Left ventricle myocardium superior (tissue), 1 donor: ENCODE data around the gene ADAMTS3. TPM values are rescaled to one million over a fixed set of nuclear protein-coding genes. Genes with fewer than 3 reads are reported as not detected.
A peak's percentile ranks its signal among the peaks of the same experiment; 100 is the strongest.

Source experiments
- ATAC-seq: fragments of 200-7000 bp; cut with Tn5 transposase; one replicate; pipeline ENCODE4 v1.9.1; 2020; ENCODE audit warnings: mild to moderate bottlenecking, moderate library complexity
- DNase-seq: peaks from one replicate; pipeline ENCODE4 v3.0.0-alpha.2; 2020
- intact Hi-C: fragments of 100-400 bp; cut with micrococcal nuclease; formaldehyde crosslinking; loops from one replicate; pipeline ENCODE4 v1.11.0; 2022
- long read RNA-seq: library from polyadenylated mRNA; unstranded; transcript quantifications from one replicate; pipeline ENCODE4 v2.0.0, GENCODE V29; 2021
- total RNA-seq: library from RNA; stranded (reverse); fragmentation: NEBNext Ultra II Directional; extraction: Animal tissue kit (Norgen Biotek cat#: 25700); gene quantifications from one replicate; pipeline ENCODE4 v1.2.1, GENCODE V29; 2021
- donor health status: DM: no; HTN: yes; CAD: no; lungs with severe emphysema.

Gene ADAMTS3
- total RNA-seq, result 0.42 TPM
- long read RNA-seq, partial matches to known transcripts, result 1 of 1 reads
- long read RNA-seq, other reads (novel, unspliced or antisense), result 0 of 1 reads

DNA sequence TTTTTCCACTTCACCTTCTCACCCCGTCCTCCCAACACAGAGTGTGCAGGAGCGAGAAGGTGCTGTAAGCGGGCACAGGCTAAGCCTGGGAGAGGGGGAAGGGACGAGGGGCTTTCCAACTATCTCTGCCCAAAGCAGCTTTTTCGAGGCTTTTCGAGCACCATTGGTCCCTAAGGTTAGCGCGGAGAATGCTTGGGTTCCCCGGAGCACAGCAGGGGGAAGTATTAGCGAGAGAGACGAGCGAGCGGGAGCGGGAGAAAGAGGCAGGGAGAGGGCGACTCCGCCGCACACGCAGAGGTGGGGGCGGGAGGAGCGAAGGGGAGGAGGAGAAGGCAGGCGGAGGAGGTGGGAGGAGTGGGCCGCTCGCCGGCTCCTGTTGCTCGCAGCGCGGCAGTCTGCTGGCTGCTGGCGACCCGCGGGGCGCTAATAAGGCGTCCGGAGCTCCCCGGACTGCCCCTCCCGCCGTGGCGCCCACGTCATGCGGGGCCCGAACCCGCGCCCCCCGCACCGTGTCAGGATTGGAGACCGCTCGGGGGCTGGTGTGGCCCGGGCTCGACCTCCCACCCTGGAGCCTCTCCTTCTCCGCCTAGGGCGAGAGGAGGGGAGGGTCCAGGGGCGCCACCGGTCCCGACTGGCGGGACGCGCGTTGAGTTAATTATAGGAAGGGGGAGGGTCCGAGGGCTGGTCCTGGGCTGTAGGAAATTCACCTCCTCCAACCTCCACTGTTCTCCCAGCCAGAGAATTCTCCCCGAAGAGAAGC, at the start of gene ADAMTS3:
TSS of gene ADAMTS3 (minus strand) at position 263 of the 760 bp plus-strand sequence. CDS start 459 bp downstream, outside the sequence.
- peak; percentile 95 for ATAC-seq
- intact Hi-C loops, result no loop called here
- peak; percentile 77 for DNase-seq

DNA sequence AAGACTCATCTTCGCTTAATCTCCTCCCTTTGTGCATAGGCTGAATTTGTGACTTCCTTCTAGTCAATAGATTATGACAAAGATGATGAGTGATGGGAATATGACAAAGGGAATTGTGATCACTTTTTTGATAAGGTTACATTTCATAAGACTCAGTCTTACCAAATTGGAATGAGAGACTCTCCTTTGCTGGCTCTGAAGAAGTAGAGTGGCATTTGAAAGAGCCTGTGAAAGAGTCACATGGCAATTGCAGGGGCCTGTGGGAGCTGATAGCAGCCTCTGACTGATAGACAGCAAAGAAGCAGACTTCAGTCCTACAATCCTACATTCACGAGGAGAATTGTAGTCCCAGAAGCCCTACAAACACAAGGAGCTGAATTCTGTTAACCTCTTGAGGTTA, 44.9 kb upstream of the ADAMTS3 start:
- ATAC-seq (no peak), DNase-seq (no peak)
- intact Hi-C loops, result no loop called here

DNA sequence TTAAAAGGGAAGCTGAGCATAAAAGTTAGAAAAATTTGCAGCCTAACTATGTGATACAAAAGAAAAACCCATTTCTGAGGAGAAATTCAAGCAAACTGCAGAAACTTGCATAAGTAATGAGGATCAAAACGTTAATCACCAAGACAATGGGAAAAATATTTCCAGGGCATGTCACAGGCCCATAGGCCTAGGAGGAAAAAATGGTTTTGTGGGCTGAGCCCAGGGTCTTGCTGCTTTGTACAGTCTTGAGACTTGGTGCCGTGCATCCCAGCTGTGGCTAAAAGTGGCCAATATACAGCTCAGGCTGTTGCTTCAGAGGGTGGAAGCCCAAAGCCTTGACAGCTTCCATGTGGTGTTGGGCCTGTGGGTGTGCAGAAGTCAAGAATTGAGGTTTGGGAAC, 37.7 kb upstream of the ADAMTS3 start:
- intact Hi-C loops, result no loop called here
- DNase-seq (no peak), ATAC-seq (no peak)

DNA sequence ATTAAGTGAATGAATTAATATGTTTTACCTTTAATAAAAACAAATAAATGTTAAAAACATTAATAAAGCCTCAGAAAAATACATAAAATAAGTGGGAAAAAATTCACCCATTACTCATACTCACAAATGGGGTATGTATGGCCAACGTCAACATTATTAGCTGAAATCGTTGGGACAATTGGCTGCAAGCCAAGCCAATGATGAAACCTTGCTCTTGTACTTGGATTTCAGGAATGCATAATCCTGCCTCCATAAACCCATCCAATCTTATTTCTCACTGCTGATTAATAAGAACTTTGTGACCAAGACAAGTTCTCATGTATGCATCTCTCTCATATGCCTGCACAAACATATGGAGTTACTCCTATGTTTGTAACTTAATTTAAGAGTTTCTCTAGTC, 35.3 kb upstream of the ADAMTS3 start:
- no peak for DNase-seq
- intact Hi-C loops, result no loop called here

DNA sequence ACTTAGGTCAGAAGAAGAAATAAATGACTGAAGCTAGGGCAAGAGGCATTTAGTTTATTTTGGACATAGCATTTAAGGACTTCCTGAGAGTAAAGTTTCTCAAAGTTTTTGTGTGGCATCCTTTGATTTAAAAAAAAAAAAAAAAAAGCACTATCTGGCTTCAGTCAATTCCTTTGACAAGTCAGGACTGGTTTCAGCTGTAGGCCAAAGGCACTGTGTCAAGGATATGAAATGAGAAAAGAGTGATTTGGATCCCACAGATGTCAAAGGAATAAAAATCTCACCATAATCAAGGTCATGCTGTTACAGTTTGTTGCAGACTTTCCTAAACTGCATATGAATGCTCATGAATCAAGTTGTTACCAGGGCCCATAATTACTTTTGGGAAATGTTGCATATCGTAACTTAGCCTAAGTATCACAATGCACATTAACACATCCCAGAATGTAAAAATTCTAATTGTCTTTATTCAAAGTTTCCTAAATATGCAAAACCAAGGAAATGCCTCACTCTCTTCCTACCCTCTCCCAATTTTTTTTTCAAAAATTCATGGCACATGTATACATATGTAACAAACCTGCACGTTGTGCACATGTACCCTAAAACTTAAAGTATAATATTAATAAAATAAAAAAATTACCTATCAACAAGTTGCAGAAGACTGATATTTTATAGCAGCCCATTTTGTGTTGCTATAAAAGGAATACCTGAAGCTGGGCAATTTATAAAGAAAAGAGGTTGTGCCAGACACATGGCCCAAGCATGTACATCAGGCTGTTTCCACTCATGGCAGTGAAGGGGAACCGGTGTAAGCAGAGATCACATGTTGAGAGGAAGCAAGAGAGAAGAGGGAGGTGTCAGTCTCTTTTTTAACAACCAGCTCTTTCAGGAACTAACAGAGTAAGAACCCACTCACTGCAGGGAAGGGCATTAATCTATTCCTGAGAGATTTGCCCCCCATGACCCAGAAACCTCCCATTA, 33.7 kb upstream of the ADAMTS3 start:
- intact Hi-C loops, result no loop called here
- ATAC-seq (no peak), DNase-seq (no peak)

More for the DNA sequence above, 35.3 kb upstream of the ADAMTS3 start:
- no peak for ATAC-seq

DNA sequence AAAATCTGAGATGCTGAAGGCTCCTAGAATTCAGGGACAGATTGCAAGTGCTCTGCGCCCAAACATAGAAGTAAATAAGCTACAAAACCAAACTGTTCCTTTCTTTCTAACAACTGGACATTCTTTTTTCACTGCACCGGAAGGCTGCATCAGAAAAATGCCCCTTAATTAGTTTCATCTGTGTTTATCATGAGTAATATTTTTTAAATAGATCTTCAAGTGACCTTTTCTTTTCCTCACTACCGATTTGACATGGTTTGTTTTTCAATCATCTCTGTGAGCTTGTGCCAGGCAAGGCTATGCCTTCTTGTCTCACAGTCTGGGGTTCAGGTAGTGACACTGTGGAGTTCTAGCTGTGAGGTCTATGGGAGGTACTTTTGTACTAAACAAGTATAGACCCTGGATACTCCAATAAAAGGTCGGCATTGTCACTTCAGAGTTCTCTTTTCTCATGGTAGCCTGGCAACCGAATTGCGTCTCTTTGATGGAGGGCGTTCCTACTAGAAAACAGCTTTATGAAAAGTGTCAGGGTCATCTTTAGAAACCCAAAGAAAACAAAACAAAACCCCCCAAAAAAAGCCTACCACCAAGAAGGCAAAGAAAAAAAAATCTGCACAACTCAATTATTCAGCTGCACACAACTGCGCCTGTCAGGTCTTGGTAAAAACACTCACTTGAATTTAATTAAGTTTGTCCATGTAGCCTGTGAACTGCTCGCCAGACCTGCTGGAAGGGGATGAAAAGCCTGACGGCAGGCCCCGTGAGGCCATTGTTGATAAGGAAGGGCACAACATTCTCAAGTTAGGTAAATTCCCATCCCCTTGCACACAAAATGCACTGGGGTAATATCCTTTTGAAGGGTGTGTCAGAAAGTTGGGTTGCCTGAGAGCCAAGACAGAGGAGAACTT, 22.8 kb upstream of the ADAMTS3 start:
- intact Hi-C loops, result no loop called here
- ATAC-seq (no peak), DNase-seq (no peak)

DNA sequence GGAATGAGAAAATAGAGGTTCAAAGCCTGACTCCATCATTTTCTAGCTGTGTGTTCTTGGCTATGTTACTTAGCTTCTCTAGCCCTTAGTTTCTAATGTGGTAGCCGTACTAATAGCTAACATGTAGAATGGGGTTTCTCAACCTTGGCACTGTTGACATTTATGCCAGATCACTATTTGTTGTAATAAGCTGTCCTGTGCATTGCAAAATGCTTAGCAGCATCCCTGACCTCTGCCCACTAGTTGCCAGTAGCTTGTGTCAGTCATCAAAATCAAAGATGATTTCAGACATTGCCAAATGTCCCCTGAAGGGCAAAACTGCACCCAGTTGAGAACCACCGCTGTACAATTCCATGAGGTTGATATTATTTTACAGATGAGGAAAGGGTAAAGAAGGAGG, 18.3 kb upstream of the ADAMTS3 start:
- intact Hi-C loops, result no loop called here
- ATAC-seq (no peak), DNase-seq (no peak)

DNA sequence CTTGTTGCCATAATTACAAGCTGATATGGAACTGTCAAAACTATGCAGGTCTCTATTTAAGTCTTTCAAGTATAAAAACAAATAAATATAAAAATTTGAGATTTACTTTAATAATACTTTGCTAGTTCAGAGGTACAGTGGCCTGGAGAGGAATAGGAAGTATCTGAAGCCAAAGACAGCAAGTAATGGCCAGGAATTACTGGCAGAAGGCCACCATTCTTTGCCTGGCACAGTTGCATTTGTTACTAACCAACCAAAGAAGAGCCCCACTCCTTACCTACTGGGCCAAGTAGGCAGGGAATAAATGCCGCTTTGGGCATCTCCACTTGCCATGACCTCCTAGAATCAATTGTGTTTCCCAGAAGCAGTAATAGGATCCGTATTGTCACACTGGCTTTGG, 13.8 kb upstream of the ADAMTS3 start:
- ATAC-seq (no peak), DNase-seq (no peak)
- intact Hi-C loops, result no loop called here

DNA sequence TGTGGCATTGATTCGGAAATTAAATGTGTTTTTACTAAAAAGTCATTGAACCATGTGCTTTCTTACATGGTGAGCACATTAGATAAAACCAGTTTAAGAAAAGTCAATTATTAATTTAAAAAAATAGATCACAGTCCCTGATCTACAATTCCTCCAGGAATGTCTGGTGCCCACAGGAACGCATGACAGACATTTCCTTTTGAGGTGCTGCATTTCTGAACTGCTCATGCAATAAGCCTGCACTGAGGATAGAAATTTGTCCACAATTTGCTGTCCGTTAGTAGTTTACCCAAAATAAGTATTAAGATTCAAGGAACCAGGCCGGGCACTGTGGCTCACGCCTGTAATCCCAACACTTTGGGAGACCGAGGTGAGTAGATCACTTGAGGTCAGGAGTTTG, 8.2 kb upstream of the ADAMTS3 start:
- ATAC-seq (no peak), DNase-seq (no peak)
- intact Hi-C loops, result no loop called here

DNA sequence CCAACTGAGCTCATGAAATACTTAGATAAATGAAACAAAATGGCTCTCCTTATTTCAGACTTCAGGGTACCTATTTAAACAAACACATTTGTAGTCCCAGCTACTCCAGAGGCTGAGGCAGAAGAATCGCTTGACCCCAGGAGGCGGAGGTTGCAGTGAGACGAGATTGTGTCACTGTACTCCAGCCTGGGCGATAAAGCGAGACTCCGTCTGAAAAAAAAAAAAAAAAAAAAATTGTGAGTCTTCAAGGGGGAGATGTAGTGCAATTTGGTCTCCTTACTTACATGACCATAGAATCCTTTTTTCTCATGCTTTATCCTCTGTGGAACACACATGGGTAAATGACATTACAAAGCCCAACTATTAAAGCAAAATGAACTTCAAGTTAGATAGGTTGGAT, 2.3 kb upstream of the ADAMTS3 start:
- no peak for DNase-seq
- no peak for ATAC-seq
- intact Hi-C loops, result no loop called here

DNA sequence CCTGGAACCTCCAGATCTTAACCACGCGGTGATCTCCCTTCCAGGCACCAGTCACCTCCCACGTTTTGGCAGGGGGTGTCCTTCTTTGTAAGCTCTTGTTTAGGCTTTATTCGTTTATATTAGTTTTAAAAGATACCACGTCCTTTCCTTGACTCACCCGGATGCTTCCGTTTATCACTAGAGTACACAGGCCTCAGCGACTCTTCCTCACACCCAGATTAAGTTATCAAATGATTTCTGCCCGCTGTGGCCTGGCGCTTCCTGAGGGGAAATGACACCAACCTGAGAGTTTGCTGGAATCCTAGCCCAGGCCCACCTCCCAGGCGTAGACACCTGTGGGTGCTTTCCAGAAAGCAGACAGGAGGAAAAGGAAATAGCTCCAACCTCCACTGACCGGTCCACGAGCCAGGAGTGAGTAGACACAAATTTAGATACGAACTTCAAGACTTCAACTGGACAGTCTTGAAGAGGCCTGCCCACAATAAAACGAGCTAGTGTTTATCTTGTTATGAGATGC, 756 bp upstream of the ADAMTS3 start:
- DNase-seq, result no peak
- ATAC-seq, result no peak
- intact Hi-C loops, result no loop called here

DNA sequence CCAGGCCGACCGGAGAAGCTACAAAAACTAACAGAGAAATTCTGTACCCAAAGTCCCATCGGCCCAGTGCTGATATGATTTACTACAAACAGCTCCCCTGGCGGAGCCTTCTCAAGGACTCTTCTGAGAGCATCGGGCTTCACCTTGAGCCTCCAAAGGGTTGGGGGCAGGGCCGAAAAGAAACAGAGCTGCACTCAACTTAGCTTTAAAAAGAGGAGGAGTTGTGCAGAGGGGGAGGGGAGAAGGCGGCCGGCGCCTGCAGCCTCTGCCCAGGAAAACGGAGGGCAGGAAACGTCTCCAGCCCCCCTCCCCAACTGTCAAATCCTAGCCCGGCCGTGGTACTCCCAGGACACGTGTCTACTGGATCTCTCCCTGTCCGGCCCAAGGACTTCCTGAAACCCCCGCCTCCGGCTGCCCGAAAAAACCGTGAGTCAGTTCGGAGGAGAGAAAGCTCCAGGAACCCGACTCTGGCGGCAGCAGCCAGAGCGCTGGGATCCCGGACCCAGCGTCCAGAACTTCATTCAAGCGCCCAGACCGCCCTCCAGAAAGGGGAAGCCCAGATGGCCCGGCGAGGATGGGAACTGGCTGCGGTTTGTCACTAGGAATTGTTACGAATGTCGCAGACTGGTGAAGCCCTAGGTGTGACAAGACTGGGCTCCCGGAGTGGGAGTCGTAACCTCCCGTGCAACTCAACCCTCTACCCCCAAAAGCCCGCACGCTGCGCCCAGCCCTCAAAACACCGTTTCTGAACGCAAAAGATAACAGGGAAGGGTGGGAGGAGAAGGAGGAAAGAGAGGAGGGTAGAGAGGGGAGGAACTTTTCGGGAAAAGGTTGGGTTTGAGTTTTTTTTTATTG, 973 bp downstream of the ADAMTS3 start:
- ATAC-seq (peak; percentile 76), DNase-seq (peak; percentile 60)
- intact Hi-C loops, result no loop called here

DNA sequence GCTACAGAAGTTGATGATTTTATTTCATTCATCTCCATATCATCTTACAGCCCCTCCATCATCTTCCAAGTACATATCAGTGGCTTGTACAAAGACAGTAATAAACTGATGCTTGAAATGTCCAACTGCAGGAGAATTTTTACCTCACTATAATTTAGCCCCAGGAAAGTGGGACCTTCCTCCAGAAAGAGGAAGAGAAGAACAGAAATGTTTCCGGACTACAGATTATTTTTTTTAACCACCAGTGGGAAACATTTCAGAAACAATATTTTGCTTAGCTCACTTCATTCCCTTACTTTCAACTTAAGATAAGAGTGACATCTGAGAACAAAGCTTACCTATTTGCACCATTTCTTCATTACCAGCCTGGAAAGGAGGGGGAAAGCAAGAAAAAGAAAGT, 2.0 kb downstream of the ADAMTS3 start:
- intact Hi-C loops, result no loop called here
- DNase-seq (no peak), ATAC-seq (no peak)

DNA sequence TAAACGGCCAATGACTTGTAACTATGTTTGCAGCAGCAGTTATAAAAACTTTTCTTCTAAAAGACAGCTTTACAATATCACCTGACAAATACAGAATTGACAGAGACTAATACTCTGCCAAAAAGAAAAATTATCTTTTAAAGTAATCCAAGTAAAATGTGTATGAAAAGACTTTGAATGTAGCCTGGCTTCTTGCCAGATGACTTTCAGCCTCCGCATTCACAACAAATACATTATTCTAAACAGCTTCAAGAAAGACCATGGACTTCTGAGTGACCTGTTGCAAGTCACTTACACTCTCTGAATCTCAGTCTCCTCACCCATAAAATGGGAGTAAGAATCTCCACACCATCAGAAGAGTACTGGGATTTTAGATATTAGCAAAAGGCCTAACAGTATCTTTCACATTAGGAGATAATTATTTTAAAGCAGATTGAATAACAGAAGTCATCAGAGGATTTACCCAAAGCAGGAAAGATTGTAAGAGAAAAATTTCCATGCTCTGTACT, 2.5 kb downstream of the ADAMTS3 start:
- intact Hi-C loops, result no loop called here

DNA sequence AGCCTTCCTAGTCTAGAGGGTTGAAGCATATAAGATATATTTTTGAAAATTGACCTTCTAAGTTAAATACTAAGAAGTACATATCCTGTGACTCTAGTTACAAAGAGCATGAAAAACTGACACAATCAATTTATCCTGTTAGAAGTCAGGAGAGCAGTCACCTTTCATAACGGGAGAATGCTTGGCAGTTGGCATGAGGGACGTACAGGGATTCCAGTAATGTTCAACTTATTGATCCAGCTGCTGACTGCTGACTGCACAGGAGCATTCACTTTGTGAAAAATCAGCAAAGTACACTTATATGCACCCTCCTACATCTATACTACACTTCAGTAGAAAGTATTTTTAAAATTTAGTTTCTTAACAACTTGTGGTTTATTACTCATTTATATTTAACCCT, 4.2 kb downstream of the ADAMTS3 start:
- intact Hi-C loops, result no loop called here
- ATAC-seq (no peak), DNase-seq (no peak)

More for the DNA sequence above, 2.5 kb downstream of the ADAMTS3 start:
- DNase-seq (no peak), ATAC-seq (no peak)

DNA sequence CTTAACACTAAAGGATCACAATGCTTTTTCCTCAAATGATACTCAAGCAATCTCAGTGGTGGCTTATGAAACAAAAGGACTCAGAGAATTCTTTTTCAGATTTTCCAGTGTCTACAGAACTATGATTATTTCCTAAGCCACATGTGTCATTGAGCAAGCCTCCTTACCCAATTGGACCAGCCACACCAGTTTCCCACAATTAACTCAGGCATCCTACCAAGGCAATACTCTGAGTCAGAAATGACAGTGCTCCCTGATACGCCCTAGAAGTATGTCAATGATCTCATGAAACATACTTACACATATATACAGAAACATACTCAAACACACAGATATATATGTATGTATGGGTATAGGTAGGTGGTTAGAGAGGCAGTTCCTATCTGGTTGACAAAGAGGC, 4.8 kb downstream of the ADAMTS3 start:
- no peak for DNase-seq
- ATAC-seq, result no peak
- intact Hi-C loops, result no loop called here

DNA sequence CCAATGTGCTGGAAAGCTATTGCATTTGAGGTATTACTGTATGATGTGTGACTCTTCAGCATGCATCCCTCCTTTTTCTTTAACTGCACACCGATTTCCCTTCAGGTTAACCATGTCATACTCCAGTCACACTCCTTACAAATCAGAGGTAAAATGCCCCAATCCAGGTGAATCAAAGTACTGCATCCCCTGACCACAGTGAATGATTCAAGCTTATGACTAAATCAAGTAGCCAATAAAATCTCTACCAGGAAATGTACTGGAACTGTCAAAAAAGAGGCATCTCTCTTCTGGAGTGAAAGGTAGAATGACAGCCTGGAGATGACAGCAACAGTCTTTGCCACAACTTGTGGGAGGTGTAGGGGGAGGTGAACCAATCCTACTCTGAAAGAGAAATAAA, 10.4 kb downstream of the ADAMTS3 start:
- ATAC-seq, result no peak
- no peak for DNase-seq
- intact Hi-C loops, result no loop called here

DNA sequence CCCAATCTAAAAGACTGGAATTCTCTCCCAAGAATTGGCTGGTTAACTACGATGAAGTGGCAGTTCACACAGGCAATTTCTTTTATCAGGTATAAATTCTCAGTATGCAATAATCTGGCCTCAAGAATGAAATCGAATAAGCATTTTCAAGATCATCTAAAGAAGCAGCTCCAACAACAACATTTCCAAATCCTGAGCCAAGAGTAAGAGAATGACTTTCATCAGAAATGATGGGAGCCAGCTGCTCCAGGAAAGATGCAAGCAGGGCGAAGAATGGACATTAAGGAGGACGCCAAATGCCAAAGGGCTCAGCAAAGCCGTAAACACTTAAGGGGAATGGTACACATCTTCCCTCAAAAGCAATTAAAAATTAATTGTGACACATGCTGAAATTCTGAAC, 12.0 kb downstream of the ADAMTS3 start:
- intact Hi-C loops, result no loop called here
- DNase-seq, result no peak
- ATAC-seq, result no peak
